SU-DHL-6 (cell line): ENCODE data around the gene TRIM39.

ENCODE experiments used
- CTCF ChIP-seq: fragments of 200-600 bp; sonication (generic); IDR thresholded peaks from one replicate; pipeline ENCODE4 v1.5.1; 2017; ENCODE audit warnings: antibody characterized with exemption, mild to moderate bottlenecking, low read length, moderate library complexity; ENCODE audit not compliant: insufficient read depth, poor library complexity, severe bottlenecking
- EZH2phosphoT487 ChIP-seq: fragments of 200-600 bp; sonication (generic), shearing (Covaris generic); conservative IDR thresholded peaks from 2 replicates; pipeline ENCODE4 v1.6.1; 2018; ENCODE audit warnings: mild to moderate bottlenecking, antibody characterized with exemption, low read length, moderate library complexity, mixed read lengths

- TF ChIP-seq CTCF (no peak), EZH2phosphoT487 (no peak)
Observed at GRCh38 chr6:30344191-30344867, 17.6 kb downstream of the TRIM39 start.
